Ovary (tissue), 3 donors: Measurements from ENCODE around the gene COX7A1.

Source experiments
- CTCF ChIP-seq, 3 donors: fragments of 450-650 bp in 2 of 3; fragments of 200-600 bp in 1 of 3; IDR thresholded peaks; one replicate each; pipeline versions ENCODE4 v1.5.1 to v1.8.0; 2016 to 2022; ENCODE audit warnings: antibody characterized with exemption in 3 of 3, mild to moderate bottlenecking in 1 of 3
- POLR2A ChIP-seq: fragments of 450-650 bp; IDR thresholded peaks from one replicate; pipeline ENCODE4 v1.6.1; 2017; ENCODE audit warnings: antibody characterized with exemption, mild to moderate bottlenecking, moderate library complexity
- donor health status: DM: no; HTN: no; CAD: no.

- TF ChIP-seq CTCF (IDR thresholded peaks at IDR 0.05) (no peak), POLR2A (no peak)
Measured at GRCh38 chr19:36172852-36173251, 20.6 kb upstream of the COX7A1 start.
